CD4-positive, alpha-beta T cell (primary cell): ENCODE results near the gene IGF1R. TPM values are rescaled to one million over a fixed set of nuclear protein-coding genes. Genes with fewer than 3 reads are reported as not detected.

Experiments
- ATAC-seq: fragments of 200-7000 bp; cut with Tn5 transposase; one replicate; pipeline ENCODE4 v1.10.0; 2022; ENCODE audit warnings: mild to moderate bottlenecking; ENCODE audit not compliant: poor library complexity
- CTCF ChIA-PET: fragments of 350-600 bp; sonication (Branson Sonifier 250); formaldehyde crosslinking; loops from one replicate; lab custom pipeline; 2021; ENCODE audit warnings: antibody characterized with exemption, inconsistent platforms; lab: Charles Lee
- POLR2A ChIA-PET: fragments of 350-600 bp; sonication (Branson Sonifier 250); formaldehyde crosslinking; loops from one replicate; lab custom pipeline; 2021; ENCODE audit warnings: antibody characterized with exemption, inconsistent platforms; lab: Charles Lee
- DNase-seq, 14 experiments: peaks; one replicate each; pipeline ENCODE4 v3.0.0-alpha.2; 2013 to 2020; ENCODE audit warnings: mixed read lengths in 2 of 14
- H3K27ac ChIP-seq, 2 donors: one replicate each; pipeline versions ENCODE4 v1.5.1 to v1.7.0; 2013; ENCODE audit warnings: low read length in 2 of 2, low read depth in 1 of 2, mild to moderate bottlenecking in 1 of 2
- H3K27me3 ChIP-seq, 2 experiments: 1 replicate in 1 of 2; 2 replicates in 1 of 2; pipeline versions ENCODE4 v1.6.1 to v1.7.0; 2013; ENCODE audit warnings: low read length in 2 of 2, control low read depth in 1 of 2, mild to moderate bottlenecking in 1 of 2, moderate library complexity in 1 of 2; ENCODE audit not compliant: insufficient read depth in 2 of 2, control insufficient read depth in 1 of 2
- H3K36me3 ChIP-seq: one replicate; pipeline ENCODE4 v1.6.1; 2013; ENCODE audit warnings: low read length, control low read depth; ENCODE audit not compliant: insufficient read depth
- H3K4me1 ChIP-seq: one replicate; pipeline ENCODE4 v1.6.1; 2013; ENCODE audit warnings: low read length, control low read depth; ENCODE audit not compliant: insufficient read depth
- H3K4me3 ChIP-seq: one replicate; pipeline ENCODE4 v1.5.1; 2013; ENCODE audit warnings: mild to moderate bottlenecking, low read length, moderate library complexity
- H3K9me3 ChIP-seq, 2 experiments: 1 replicate in 1 of 2; 2 replicates in 1 of 2; pipeline versions ENCODE4 v1.6.1 to v1.7.0; 2013; ENCODE audit warnings: low read length in 2 of 2, mild to moderate bottlenecking in 2 of 2, control low read depth in 1 of 2, moderate library complexity in 1 of 2; ENCODE audit not compliant: control insufficient read depth in 1 of 2, insufficient read depth in 1 of 2
- H3K27ac Mint-ChIP-seq: one replicate; pipeline ENCODE4 v1.8.0; 2020; ENCODE audit warnings: mixed read lengths
- H3K27me3 Mint-ChIP-seq: one replicate; pipeline ENCODE4 v1.8.0; 2021; ENCODE audit warnings: mixed read lengths
- H3K36me3 Mint-ChIP-seq: one replicate; pipeline ENCODE4 v1.8.0; 2021; ENCODE audit warnings: low read depth, mixed read lengths
- H3K4me1 Mint-ChIP-seq: one replicate; pipeline ENCODE4 v1.8.0; 2021; ENCODE audit warnings: low read depth, mixed read lengths
- H3K4me3 Mint-ChIP-seq: one replicate; pipeline ENCODE4 v1.8.0; 2020; ENCODE audit warnings: mild to moderate bottlenecking, mixed read lengths
- H3K9me3 Mint-ChIP-seq: one replicate; pipeline ENCODE4 v1.8.0; 2020; ENCODE audit warnings: mixed read lengths
- intact Hi-C, 2 experiments: fragments of 100-400 bp; cut with DNase I in 1 of 2; cut with micrococcal nuclease in 1 of 2; formaldehyde crosslinking; loops; one replicate each; pipeline versions ENCODE4 v1.15.1 to v1.9.0; 2023 to 2025; cut with DNase I, micrococcal nuclease
- total RNA-seq, 174 experiments: library from RNA in 2 of 174; stranded (reverse) in 2 of 174; gene quantifications; one replicate each; pipeline ENCODE4 v1.2.3 and lab custom pipeline; 2021 to 2026
- TF ChIP-seq, protein P1 (sequence below): fragments of 200-600 bp; IDR thresholded peaks from one replicate; pipeline ENCODE4 v1.8.0; 2022; ENCODE audit warnings: antibody characterized with exemption, mild to moderate bottlenecking

The IGF1R gene
- total RNA-seq, 2 experiments from 2014 or later: 39.2 to 40.3 TPM

GRCh38 chr15:98902931-98903330, 254.6 kb downstream of the IGF1R start:
- H3K27me3 ChIP-seq: no peaks in the 10 kb centered on the region
- peaks cover 12% of the 10 kb centered on the region for H3K4me1 Mint-ChIP-seq
- ATAC-seq: no peak
- H3K4me3 Mint-ChIP-seq: no peak overlapping the region
- peaks cover 55% of the 10 kb centered on the region for H3K36me3 Mint-ChIP-seq
- no peak for DNase-seq
- TF ChIP-seq, protein P1, sequence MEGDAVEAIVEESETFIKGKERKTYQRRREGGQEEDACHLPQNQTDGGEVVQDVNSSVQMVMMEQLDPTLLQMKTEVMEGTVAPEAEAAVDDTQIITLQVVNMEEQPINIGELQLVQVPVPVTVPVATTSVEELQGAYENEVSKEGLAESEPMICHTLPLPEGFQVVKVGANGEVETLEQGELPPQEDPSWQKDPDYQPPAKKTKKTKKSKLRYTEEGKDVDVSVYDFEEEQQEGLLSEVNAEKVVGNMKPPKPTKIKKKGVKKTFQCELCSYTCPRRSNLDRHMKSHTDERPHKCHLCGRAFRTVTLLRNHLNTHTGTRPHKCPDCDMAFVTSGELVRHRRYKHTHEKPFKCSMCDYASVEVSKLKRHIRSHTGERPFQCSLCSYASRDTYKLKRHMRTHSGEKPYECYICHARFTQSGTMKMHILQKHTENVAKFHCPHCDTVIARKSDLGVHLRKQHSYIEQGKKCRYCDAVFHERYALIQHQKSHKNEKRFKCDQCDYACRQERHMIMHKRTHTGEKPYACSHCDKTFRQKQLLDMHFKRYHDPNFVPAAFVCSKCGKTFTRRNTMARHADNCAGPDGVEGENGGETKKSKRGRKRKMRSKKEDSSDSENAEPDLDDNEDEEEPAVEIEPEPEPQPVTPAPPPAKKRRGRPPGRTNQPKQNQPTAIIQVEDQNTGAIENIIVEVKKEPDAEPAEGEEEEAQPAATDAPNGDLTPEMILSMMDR: no peak
- no peaks in the 10 kb centered on the region for H3K27me3 Mint-ChIP-seq
- H3K4me1 ChIP-seq: no peaks in the 10 kb centered on the region
- no peaks in the 10 kb centered on the region for H3K9me3 Mint-ChIP-seq
- no peak overlapping the region for H3K4me3 ChIP-seq
- no peak overlapping the region for H3K27ac Mint-ChIP-seq
- no peaks in the 10 kb centered on the region for H3K9me3 ChIP-seq
- ChIA-PET CTCF (no interaction called here), POLR2A (interaction anchor here (0.6 kb wide), 1 partner anchor 17 kb away, joined by 3 read pairs; no protein-coding TSS in a partner anchor)
- H3K27ac ChIP-seq: no peak overlapping the region
- peaks cover 2% of the 10 kb centered on the region for H3K36me3 ChIP-seq
- intact Hi-C loops: no loop called here

DNA sequence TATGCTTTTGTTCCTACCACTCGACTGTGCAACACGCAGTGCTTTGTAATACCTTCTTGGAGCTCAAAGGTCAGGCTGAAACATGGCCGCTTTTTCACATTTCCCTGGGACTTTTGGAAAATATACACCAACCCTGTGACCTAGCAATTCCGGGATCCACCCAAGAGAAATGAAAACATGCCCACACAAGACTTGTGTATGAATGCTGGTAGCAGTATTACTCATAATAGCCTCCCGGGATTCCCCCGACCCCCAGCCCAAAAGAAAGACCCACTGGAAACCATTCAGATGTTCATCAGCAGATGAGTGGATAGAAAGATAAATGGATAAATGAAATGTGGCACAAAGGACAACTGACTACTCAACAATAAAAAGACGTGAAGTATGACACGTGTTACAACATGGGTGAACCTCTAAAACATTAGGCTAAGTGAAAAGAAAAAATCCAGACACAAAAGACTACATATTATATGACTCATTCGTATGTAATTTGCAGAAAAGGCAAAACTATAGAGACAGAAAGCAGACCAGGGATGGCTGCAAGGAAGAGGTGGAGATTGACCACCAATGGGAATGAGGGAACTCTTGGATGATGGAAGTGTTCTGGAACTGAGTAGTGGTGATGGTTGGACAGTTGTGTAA, 255.2 kb downstream of the IGF1R start:
- no peaks in the 10 kb centered on the region for H3K9me3 Mint-ChIP-seq
- DNase-seq (no peak), ATAC-seq (no peak)
- CTCF ChIA-PET: no interaction called here
- no peak overlapping the region for H3K27ac Mint-ChIP-seq
- Histone ChIP-seq H3K4me3 (no peak overlapping the region), H3K36me3 (peaks cover 2% of the 10 kb centered on the region), H3K9me3 (no peaks in the 10 kb centered on the region), H3K27ac (no peak overlapping the region), H3K4me1 (no peaks in the 10 kb centered on the region), H3K27me3 (no peaks in the 10 kb centered on the region)
- no peaks in the 10 kb centered on the region for H3K27me3 Mint-ChIP-seq
- H3K36me3 Mint-ChIP-seq: peaks cover 55% of the 10 kb centered on the region
- intact Hi-C loops: no loop called here
- TF ChIP-seq, protein P1: no peak
- no peak overlapping the region for H3K4me3 Mint-ChIP-seq
- H3K4me1 Mint-ChIP-seq: peaks cover 12% of the 10 kb centered on the region
- POLR2A ChIA-PET: interaction anchor here (0.6 kb wide), 1 partner anchor 17 kb away, joined by 3 read pairs; no protein-coding TSS in a partner anchor

GRCh38 chr15:98904544-98904943, 256.2 kb downstream of the IGF1R start:
- H3K4me1 Mint-ChIP-seq: peaks cover 12% of the 10 kb centered on the region
- intact Hi-C loops: no loop called here
- H3K27me3 Mint-ChIP-seq: no peaks in the 10 kb centered on the region
- Histone ChIP-seq H3K36me3 (peaks cover 8% of the 10 kb centered on the region), H3K27me3 (no peaks in the 10 kb centered on the region), H3K9me3 (no peaks in the 10 kb centered on the region), H3K27ac (no peak overlapping the region), H3K4me3 (no peak overlapping the region), H3K4me1 (no peaks in the 10 kb centered on the region)
- no peak overlapping the region for H3K4me3 Mint-ChIP-seq
- peaks cover 56% of the 10 kb centered on the region for H3K36me3 Mint-ChIP-seq
- no peak overlapping the region for H3K27ac Mint-ChIP-seq
- no peaks in the 10 kb centered on the region for H3K9me3 Mint-ChIP-seq
- POLR2A ChIA-PET: interaction anchor here (1.0 kb wide), 1 partner anchor 98 kb away, joined by 3 read pairs; no protein-coding TSS in a partner anchor
- peak in 4 of 14 experiments; percentile 15 to 35 (median 22) for DNase-seq
- CTCF ChIA-PET: interaction anchor here (1.0 kb wide), 1 partner anchor 125 kb away, joined by 3 read pairs; no protein-coding TSS in a partner anchor
- TF ChIP-seq, protein P1: peak; percentile 38
- ATAC-seq: no peak
